Vagina (tissue), 2 donors: ENCODE data around the gene C15orf62. TPM values are rescaled to one million over a fixed set of nuclear protein-coding genes. Genes with fewer than 3 reads are reported as not detected.
A peak's percentile ranks its signal among the peaks of the same experiment; 100 is the strongest.

Experiments
- DNase-seq, 2 donors: peaks; one replicate each; pipeline ENCODE4 v3.0.0-alpha.2; 2017; ENCODE audit errors: extremely low spot score in 2 of 2
- H3K27ac ChIP-seq: fragments of 200-600 bp; sonication (generic); one replicate; pipeline ENCODE4 v1.5.1; 2019
- H3K27me3 ChIP-seq: fragments of 200-600 bp; sonication (generic); one replicate; pipeline ENCODE4 v1.5.1; 2019
- H3K36me3 ChIP-seq, 2 donors: fragments of 200-600 bp; sonication (generic); one replicate each; pipeline ENCODE4 v1.5.1; 2017 to 2019
- H3K4me1 ChIP-seq: fragments of 200-600 bp; sonication (generic); one replicate; pipeline ENCODE4 v1.5.1; 2019
- H3K4me3 ChIP-seq, 2 donors: fragments of 200-600 bp; sonication (generic); 1 replicate in 1 of 2; 2 replicates in 1 of 2; pipeline ENCODE4 v1.5.1; 2016 to 2019
- H3K9me3 ChIP-seq: fragments of 200-600 bp; sonication (generic); one replicate; pipeline ENCODE4 v1.5.1; 2019
- CTCF ChIP-seq, 3 experiments: fragments of 450-650 bp in 2 of 3; fragments of 200-600 bp in 1 of 3; sonication (generic) in 1 of 3; IDR thresholded peaks; one replicate each; pipeline ENCODE4 v1.5.1; 2017 to 2019; ENCODE audit warnings: antibody characterized with exemption in 3 of 3, mild to moderate bottlenecking in 2 of 3, moderate library complexity in 2 of 3
- POLR2A ChIP-seq, 2 donors: fragments of 450-650 bp; IDR thresholded peaks; one replicate each; pipeline ENCODE4 v1.6.1; 2017; ENCODE audit warnings: antibody characterized with exemption in 2 of 2, mild to moderate bottlenecking in 2 of 2, moderate library complexity in 2 of 2
- POLR2AphosphoS5 ChIP-seq, 2 donors: sonication (generic); formaldehyde crosslinking; IDR thresholded peaks; one replicate each; pipeline ENCODE4 v1.9.0; 2017; ENCODE audit warnings: antibody characterized with exemption in 2 of 2, mild to moderate bottlenecking in 2 of 2, low read depth in 1 of 2; ENCODE audit not compliant: insufficient read depth in 1 of 2
- intact Hi-C: fragments of 100-400 bp; cut with DNase I; formaldehyde crosslinking; loops from one replicate; pipeline ENCODE4 v1.15.1; 2023
- total RNA-seq: library from RNA; depleted of rRNA; stranded (reverse); fragments of >200 nt; gene quantifications from one replicate; pipeline ENCODE4 v1.2.3, GENCODE V29; 2016

Gene C15orf62
- total RNA-seq, 1 donor from 2014 or later: 2.9 TPM

DNA sequence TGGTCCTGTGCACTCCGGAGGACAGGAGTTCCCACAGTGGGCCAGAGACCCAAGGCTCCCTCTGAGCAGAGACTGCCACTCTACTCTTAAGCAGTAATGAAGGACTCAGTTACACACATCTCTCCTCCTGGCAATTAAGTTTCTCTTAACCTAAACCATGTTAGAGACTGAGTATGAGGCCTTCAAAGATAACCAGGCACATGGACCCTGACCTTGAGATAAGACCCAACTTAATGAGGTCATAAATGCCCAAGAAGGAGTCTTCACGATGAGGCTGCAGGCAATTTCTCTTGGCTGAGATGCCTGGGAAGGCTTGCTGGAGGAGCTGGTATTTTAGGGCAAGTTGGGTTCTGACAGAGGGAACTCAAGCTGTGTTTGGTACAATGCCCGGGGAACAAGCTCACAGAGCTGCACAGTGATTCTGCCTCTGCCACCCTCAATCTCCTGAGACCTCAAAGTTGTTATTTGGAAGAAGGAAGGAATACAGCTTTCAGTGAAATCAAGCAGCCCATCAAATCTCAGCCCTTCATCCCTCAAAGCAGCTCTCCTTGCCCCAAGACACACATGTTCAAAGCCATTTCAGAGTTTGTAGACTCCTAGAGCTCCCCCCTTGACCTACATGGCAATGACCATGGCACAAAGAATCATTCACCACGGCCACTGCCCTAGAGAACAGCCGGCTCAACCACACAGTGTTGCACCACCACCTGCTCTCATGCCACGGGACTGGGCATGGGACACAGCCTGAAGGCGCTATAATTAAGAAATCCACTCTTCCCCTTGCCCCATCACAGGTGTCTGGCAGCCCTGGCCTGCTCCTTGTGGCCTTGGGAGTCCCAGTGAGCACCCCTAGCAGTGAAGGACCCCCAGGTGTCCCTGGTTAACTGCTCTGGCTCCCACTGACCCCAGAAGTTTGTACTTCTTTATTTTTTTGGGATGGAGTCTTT is 21.8 kb upstream of the C15orf62 start:
- no peaks in the 10 kb centered on the region for H3K27me3 ChIP-seq
- no peak for DNase-seq
- no peak overlapping the region for H3K27ac ChIP-seq
- H3K4me3 ChIP-seq: no peak overlapping the region
- H3K36me3 ChIP-seq: peaks cover 0 to 42% of the 10 kb centered on the region in 2 donors
- intact Hi-C loops: no loop called here
- H3K9me3 ChIP-seq: no peaks in the 10 kb centered on the region
- H3K4me1 ChIP-seq: peaks cover 12% of the 10 kb centered on the region
- TF ChIP-seq CTCF (IDR thresholded peaks at IDR 0.05) (no peak), POLR2AphosphoS5 (IDR thresholded peaks at IDR 0.05; ENCODE audit: insufficient read depth in 1 of 2, low read depth in 1 of 2) (no peak), POLR2A (IDR thresholded peaks at IDR 0.05) (no peak)

DNA sequence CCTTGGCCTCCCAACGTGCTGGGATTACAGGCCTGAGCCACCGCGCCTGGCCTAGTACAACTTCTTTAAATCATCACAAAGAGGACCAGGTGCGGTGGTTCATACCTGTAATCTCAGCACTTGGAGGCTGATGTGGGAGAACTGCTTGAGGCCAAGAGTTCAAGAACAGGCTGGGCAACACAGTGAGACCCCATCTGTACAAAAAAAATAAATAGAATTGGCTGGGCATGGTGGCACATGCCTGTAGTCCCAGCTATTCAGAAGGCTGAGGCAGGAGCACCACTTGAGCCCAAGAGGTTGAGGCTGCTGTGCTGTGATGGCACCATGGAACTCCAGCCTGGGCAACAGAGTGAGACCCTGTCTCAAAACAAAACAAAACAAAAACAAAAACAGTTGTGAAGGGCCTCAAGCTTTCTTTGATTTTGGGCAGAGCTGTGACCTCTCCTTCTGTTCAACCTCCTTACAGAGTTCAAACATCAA is 20.6 kb upstream of the C15orf62 start:
- TF ChIP-seq POLR2AphosphoS5 (IDR thresholded peaks at IDR 0.05; ENCODE audit: insufficient read depth in 1 of 2, low read depth in 1 of 2) (no peak), CTCF (IDR thresholded peaks at IDR 0.05) (no peak), POLR2A (IDR thresholded peaks at IDR 0.05) (no peak)
- Histone ChIP-seq H3K27ac (no peak overlapping the region), H3K4me3 (no peak overlapping the region), H3K9me3 (no peaks in the 10 kb centered on the region), H3K27me3 (no peaks in the 10 kb centered on the region), H3K36me3 (peaks cover 0 to 36% of the 10 kb centered on the region in 2 donors), H3K4me1 (peaks cover 19% of the 10 kb centered on the region)
- DNase-seq: no peak
- intact Hi-C loops: no loop called here

- H3K9me3 ChIP-seq: no peaks in the 10 kb centered on the region
- H3K36me3 ChIP-seq: peaks cover 0 to 28% of the 10 kb centered on the region in 2 donors
- no peak for TF ChIP-seq CTCF (IDR thresholded peaks at IDR 0.05)
- TF ChIP-seq POLR2AphosphoS5 (IDR thresholded peaks at IDR 0.05; ENCODE audit: insufficient read depth in 1 of 2, low read depth in 1 of 2): no peak
- no peak for TF ChIP-seq POLR2A (IDR thresholded peaks at IDR 0.05)
- H3K27ac ChIP-seq: no peak overlapping the region
- H3K4me1 ChIP-seq: peaks cover 20% of the 10 kb centered on the region
- H3K27me3 ChIP-seq: no peaks in the 10 kb centered on the region
- no peak overlapping the region for H3K4me3 ChIP-seq
- intact Hi-C loops: loop anchor here (10.0 kb wide), 1 partner anchor 56 kb away; the partner anchor contains the start of gene RAD51
- no peak for DNase-seq
These were observed 18.9 kb upstream of the C15orf62 start for GRCh38 chr15:40750885-40751284.

DNA sequence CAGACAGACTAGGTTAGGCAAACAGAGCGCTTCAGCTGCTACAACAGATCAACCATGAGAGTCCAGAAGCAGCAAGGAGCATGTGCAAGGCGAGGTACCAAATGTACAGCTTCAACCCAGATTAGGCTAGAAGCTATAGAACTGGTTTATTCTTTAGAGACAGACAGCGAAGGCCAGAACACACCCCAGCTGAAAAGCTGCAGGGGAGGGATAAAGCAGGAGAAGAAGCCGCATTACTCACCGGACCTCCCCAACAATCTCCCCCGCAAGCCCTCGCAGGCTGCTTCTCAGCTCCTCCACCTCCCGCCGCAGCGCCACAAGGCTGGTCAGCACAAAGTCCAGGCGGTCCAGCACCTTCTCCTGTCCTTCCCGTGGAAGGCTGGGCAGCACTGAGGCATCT is 18.0 kb upstream of the C15orf62 start:
- Histone ChIP-seq H3K9me3 (no peaks in the 10 kb centered on the region), H3K27me3 (no peaks in the 10 kb centered on the region), H3K27ac (no peak overlapping the region), H3K36me3 (peaks cover 0 to 28% of the 10 kb centered on the region in 2 donors), H3K4me3 (no peak overlapping the region), H3K4me1 (peaks cover 20% of the 10 kb centered on the region)
- intact Hi-C loops: loop anchor here (10.0 kb wide), 1 partner anchor 57 kb away; the partner anchor contains the start of gene RAD51
- TF ChIP-seq POLR2AphosphoS5 (IDR thresholded peaks at IDR 0.05; ENCODE audit: insufficient read depth in 1 of 2, low read depth in 1 of 2) (no peak), CTCF (IDR thresholded peaks at IDR 0.05) (no peak), POLR2A (IDR thresholded peaks at IDR 0.05) (no peak)
- DNase-seq: no peak

DNA sequence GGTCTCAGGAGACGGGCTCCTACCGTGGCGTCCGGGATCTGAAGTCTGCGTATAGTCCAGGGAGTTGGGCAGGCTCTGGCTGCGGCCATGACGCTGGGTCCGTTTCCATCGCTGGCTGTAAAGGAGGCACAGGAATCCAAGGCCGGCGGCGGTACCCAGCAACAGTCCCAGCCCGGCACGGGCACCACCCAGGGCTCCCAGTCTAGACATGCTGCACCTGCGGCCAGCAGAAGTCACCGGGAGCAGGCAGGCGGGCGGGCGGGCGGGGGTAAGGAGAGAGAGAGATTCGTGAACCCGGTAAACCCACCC is 15.3 kb upstream of the C15orf62 start:
- peak in 1 of 2 donors; percentile 89 for DNase-seq
- Histone ChIP-seq H3K36me3 (peaks cover 0 to 22% of the 10 kb centered on the region in 2 donors), H3K27ac (peak overlapping the region; percentile 81), H3K9me3 (no peaks in the 10 kb centered on the region), H3K27me3 (no peaks in the 10 kb centered on the region), H3K4me1 (peaks cover 20% of the 10 kb centered on the region), H3K4me3 (peak overlapping the region; percentile 64 to 71)
- no peak for TF ChIP-seq CTCF (IDR thresholded peaks at IDR 0.05)
- TF ChIP-seq POLR2A (IDR thresholded peaks at IDR 0.05): no peak
- TF ChIP-seq POLR2AphosphoS5 (IDR thresholded peaks at IDR 0.05; ENCODE audit: insufficient read depth in 1 of 2, low read depth in 1 of 2): no peak
- intact Hi-C loops: loop anchor here (10.0 kb wide), 1 partner anchor 60 kb away; the partner anchor contains the start of gene RAD51
